Measurements from ENCODE around the gene PELI2. TPM values are rescaled to one million over a fixed set of nuclear protein-coding genes. Genes with fewer than 3 reads are reported as not detected.
A peak's percentile ranks its signal among the peaks of the same experiment; 100 is the strongest.

The PELI2 gene
- polyA plus RNA-seq, 3 donors, result 21.6 to 29.1 (median 26.0) TPM

- no peak for DNase-seq
Measured at GRCh38 chr14:56170877-56171422, 52.7 kb downstream of the PELI2 start.

DNA sequence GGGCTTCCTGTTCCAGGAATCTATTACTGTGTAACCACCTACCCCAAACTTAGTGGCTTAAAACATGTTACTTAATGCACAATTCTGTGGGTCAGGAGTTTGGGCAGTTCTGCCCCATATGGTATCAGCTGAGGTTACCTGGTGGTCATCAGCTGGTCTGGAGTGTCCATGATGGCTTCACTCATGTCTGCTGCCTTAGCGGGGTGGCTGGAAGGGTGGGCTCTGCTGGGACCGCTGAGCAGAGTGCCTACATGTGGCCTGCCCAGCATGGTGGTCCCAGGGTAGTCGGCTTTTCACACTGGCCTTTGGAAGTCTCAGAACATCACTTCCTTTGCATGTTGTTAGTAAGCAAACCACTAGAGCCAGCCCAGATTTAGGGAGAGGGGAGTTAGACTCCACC is 53.9 kb downstream of the PELI2 start:
- no peak for DNase-seq

DNA sequence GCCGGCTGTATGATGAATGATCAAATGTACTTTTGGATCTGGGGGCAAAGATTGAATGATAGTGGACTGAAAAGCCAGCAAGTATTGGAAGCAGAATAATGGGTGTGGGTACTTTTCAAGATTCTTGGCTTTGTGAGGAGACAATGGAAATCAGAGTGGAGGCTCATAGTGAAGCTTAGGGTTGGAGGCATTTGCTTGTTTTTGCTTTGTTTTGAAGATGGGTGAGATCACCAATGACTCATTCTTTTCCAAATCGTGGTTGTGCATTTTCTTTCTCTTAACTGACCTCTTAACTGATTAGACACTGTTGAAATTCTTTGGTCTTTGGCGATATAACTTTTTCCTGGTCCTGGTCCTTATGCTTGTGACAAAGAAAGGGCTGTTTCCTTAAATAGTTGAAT is 54.4 kb downstream of the PELI2 start:
- DNase-seq, result no peak

GRCh38 chr14:56173365-56173922 is 55.2 kb downstream of the PELI2 start:
- DNase-seq, result no peak

- DNase-seq, result no peak
Measured at GRCh38 chr14:56175773-56176172, 57.6 kb downstream of the PELI2 start.

GRCh38 chr14:56176530-56176929 is 58.3 kb downstream of the PELI2 start:
- no peak for DNase-seq

DNA sequence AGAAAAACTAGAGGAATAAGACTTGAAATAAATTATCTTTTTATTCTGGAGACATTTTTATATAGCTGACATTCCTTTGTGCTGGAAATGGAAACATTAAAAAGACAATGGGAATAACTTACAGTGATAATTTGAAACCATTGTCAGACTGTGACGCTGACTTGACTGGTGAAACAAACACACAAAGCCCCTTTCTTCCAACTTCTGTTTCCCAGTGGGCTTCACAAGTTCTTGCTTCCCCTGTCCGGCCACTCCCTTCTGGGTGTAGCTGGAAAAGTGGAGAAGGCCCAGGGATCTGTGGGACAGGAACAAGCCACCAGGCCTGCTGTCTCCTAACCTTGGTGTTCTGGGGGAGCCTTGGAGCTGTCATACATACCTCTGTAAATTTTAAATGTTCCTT is 58.8 kb downstream of the PELI2 start:
- DNase-seq, result no peak

DNA sequence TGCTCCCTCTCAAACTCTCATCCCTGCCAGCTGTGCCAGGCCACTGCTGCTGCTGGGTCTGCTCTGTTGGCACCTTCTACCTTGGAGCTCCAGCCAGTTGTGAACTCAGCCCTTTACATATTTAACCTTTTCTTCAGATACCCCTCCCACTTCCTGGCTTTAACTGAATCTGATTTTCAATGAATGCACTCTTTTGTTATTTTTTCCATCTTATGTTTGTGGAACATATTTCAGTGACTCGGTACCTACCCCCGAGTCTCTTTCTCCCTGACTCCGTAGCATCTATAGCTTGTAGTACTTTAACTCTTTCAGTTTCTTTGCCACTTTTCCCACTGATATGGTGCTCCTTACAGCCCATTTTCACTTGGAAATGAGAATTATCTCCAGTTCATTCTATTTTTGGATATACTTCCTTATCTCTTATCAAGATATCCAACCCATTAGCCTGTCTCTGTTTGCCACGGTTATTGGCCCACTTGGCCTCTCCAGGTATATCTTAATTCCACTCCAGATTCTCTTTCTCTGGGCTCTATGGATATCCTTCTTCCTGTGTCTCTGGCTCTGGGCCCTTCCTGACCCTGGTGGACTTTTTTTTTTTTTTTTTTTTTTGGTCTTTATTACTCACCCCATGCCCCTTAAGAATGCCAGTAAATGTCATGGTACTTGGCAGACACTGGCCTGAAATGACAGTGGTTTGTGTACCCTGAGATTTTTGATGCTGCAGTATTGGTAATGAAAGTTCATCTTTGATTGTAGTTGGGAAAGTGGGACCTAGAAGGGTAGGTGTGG is 62.7 kb downstream of the PELI2 start:
- no peak for DNase-seq

DNA sequence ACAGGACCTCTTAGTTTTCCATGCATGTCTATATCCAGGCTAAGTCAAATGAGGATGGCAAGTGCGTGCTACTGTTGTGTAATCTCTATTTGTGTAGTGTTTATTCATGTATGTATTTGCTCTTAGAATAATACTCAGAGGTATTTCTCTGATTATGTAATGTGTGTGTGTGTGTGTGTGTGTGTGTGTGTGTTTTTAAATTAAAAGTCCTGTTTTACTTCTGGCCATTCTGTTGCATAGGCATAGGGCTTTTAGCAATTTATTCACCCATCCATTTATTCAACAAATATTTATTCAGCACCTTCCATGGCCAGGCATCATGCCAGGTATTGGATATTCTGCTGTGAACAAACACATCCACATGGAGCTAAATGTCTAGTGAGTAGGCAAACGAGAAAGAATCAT is 63.5 kb downstream of the PELI2 start:
- DNase-seq, result no peak

GRCh38 chr14:56182410-56182809 is 64.2 kb downstream of the PELI2 start:
- no peak for DNase-seq

- DNase-seq, result no peak
Measured at GRCh38 chr14:56183631-56184157, 65.5 kb downstream of the PELI2 start.

- no peak for DNase-seq
Measured at GRCh38 chr14:56185992-56186391, 67.8 kb downstream of the PELI2 start.

DNA sequence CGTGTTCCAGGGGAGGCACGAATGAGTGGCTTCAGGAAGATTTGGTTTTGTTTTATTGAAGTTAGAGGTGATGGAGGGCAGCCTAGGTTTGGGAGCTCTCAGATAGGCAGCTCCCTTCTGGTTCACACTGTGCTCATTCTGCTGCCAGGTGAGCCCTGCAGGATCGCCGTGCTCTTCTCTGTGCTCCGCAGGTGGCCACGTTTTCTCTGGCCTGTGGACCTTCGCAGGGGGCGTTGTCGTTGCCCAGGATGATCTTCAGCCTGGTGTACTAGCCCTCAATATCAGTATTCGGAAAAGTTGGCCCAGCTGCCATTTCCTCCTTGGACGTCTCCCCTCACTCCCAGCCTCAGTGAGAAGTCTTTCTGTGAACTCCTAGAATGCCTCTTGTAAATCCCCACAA is 69.5 kb downstream of the PELI2 start:
- DNase-seq, result no peak

DNA sequence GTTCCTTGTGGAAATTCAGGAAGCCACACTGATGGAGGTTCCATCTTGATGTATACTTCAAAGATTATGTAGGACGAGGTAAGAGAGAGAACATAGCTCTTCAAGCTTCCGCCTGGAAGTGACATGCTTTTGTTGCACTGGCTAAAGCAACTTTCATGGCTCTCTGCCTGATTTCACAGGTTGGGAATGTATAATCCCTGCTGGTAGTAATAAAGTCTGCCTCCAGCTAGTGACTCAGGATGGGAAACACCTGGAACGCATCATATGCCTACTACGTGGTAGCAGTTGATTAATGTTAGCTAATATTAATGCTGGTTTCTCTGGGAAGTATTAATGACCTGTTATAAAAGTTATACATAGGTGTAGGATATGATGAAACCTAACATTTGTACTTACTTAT is 71.1 kb downstream of the PELI2 start:
- peak; percentile 36 for DNase-seq

DNA sequence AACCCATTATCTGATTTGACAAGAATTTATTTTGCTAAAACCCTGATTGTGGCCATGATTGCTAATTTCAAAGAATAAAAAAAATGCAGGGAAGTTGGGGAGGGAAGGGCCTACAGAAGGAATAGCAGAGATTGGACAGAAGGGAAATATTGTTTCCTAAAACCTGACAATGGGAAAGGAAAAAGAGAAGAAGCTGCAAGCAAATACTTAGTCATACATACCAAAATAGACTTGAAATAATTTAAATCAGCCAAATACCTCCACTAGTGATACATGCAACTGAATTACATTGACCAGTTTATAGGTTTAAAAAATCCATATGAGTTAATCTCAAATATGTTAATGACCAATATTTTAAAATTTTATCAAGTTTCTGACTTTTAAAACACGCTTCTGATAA is 75.1 kb downstream of the PELI2 start:
- DNase-seq, result no peak

DNA sequence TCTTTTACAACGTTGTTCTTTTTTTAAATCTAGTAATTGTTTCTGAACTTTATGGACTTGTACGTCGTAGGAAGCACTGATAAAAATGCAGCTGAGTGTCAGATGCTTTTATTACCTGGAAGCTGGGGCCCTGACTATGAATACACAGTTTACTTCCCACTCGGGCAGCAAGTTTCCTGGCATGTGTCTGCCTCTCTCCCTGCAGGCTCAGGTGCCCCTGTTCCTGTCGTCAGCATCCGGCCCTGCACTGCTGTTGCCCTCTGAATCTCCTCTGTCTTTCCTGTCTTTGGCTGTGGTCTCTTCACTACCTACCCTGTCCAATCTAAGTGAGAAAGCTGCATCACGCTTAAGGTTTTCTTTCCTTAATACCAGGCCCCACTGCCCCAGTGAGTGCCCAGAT is 75.8 kb downstream of the PELI2 start:
- no peak for DNase-seq

GRCh38 chr14:56195223-56195622 is 77.0 kb downstream of the PELI2 start:
- DNase-seq, result no peak

DNA sequence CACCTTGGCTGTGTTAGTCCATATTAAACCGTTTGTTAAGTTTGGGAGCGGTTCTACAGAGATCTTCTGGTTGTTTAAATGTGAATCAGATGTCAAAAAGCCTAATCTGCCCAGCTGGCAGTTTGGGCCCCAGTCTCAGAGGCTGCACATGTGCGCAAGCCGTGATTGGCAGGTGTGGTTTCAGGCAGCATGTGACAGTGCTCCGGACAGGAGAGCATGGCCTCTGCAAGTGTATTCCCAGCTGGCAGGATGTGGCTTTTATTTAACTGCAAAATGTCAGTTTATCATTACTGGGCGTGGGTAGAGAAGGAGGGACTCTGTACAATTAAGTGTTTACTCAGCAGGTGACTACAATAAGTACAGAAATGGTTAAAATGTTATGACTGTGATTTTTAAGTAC is 77.5 kb downstream of the PELI2 start:
- DNase-seq, result no peak

- no peak for DNase-seq
Measured at GRCh38 chr14:56196274-56196673, 78.1 kb downstream of the PELI2 start.

- DNase-seq, result no peak
Measured at GRCh38 chr14:56197150-56197549, 78.9 kb downstream of the PELI2 start.

DNA sequence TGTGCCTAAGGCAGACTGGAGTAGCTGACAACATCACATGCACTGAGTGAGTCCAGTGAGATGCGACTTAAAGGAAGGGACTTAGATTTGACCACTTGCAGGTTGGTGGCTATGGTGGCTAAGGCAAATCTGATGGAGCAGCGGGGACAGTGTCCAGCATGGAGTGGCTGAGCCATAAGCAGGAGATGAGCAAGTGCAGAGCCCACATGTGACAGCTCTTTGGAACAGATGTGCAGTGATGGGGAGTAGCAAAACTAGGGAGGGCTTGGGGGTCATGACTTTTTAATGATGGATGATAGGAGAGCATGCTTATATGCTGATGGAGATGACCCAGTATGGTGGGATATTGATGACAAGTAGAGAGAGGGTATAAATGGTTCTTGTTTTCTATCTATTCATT is 80.2 kb downstream of the PELI2 start:
- DNase-seq, result no peak

DNA sequence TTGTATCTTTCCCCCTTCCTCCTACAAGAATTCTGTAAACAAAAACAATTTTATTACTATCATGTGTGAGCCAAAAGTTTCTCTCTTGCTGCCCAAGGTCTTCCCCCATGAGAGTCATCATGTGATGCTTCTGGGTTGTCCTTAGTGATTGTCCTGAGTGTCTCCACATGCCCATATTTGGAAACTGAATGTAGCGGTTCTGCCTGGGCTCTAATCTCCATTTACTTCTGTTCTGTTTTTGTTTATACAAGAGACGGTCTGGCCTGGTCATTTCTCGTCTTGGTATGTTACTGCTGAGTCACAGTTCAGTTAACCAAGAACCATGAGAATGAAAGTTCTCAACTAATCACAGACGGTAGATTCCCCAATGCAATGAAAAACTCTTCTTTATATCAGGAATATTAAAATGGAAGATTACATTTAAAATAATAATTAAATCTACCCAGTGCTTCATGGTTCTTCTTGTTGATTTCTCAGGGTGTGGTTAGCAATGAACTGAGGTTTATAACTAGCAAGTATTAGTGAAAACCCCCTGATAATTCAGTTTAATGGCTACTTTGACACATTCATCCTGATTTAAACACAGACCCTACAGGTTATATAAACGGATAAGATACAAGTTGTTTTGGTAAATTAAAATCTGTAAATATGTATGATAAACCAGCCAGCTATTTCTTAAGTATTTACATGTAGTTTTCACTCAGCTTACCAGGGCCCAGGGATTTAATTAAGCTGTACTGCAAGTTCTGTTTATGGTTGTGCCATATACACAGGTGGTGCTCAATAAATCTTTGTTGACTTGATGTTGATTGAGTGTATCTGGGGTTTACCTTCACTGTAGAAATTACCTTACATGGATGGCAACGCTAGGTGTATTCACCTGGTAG is 81.1 kb downstream of the PELI2 start:
- DNase-seq, result no peak
